Muscle layer of colon (tissue), 2 donors: ENCODE measurements around the gene MAP2K2.

Experiments
- H3K27ac ChIP-seq: one replicate; pipeline ENCODE4 v1.7.0; 2013; ENCODE audit warnings: low read depth, mild to moderate bottlenecking, low read length, moderate library complexity
- H3K27me3 ChIP-seq, 2 donors: one replicate each; pipeline ENCODE4 v1.7.0; 2013; ENCODE audit warnings: low read length in 2 of 2, mild to moderate bottlenecking in 2 of 2; ENCODE audit not compliant: insufficient read depth in 2 of 2, control insufficient read depth in 1 of 2
- H3K36me3 ChIP-seq: one replicate; pipeline ENCODE4 v1.7.0; 2013; ENCODE audit warnings: mild to moderate bottlenecking, low read length; ENCODE audit not compliant: insufficient read depth
- H3K4me1 ChIP-seq: one replicate; pipeline ENCODE4 v1.7.0; 2013; ENCODE audit warnings: mild to moderate bottlenecking, low read length; ENCODE audit not compliant: insufficient read depth
- H3K4me3 ChIP-seq, 2 donors: one replicate each; pipeline ENCODE4 v1.7.0; 2013; ENCODE audit warnings: low read length in 2 of 2, low read depth in 1 of 2, mild to moderate bottlenecking in 1 of 2, moderate library complexity in 1 of 2
- H3K9ac ChIP-seq: one replicate; pipeline ENCODE4 v1.7.0; 2013; ENCODE audit warnings: low read length
- H3K9me3 ChIP-seq: one replicate; pipeline ENCODE4 v1.7.0; 2013; ENCODE audit warnings: mild to moderate bottlenecking, low read length
- donor health status: abdominal sarcoma.
- donor health status: Adenocarcinoma of cecum.

Gene MAP2K2

DNA sequence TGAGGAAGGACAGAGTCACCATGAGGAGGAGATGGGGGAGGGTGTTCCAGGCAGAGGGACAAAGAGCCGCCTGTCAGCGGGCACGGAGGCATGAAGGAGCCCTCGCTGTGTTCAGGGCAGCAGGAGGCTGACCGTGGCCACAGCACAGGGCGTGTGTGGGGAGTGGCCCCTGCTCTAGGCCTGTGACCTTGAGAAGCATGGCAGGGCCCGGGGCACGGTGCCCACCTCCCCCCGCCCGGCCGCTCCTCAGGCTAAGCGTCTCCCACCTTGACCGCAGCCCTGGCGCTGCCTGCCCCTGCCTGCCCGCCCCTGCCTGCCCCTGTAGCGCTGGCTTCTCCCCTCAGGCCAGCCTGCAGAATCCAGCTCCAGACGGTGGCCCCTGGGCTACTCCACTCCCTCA is 11.6 kb downstream of the MAP2K2 start:
- no peak overlapping the region for H3K27ac ChIP-seq
- H3K9ac ChIP-seq: no peak overlapping the region
- no peak overlapping the region for H3K4me3 ChIP-seq
- no peaks in the 10 kb centered on the region for H3K27me3 ChIP-seq
- peaks cover 67% of the 10 kb centered on the region for H3K36me3 ChIP-seq
- H3K4me1 ChIP-seq: no peaks in the 10 kb centered on the region
- no peaks in the 10 kb centered on the region for H3K9me3 ChIP-seq

DNA sequence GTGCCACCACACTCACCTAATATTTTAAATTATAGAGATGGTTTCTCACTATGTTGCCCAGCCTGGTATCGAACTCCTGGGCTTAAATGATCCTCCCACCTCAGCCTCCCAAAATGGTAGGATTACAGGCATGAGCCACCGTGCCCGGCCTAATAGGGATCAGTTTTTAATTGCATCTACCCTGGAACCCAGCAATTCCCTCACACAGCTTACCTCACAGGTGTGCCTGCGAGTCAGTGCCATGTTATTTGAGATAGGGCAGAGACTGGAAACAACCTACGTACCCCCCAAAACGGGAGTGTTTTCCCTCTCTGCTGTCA is 14.3 kb downstream of the MAP2K2 start:
- H3K36me3 ChIP-seq: peaks cover 46% of the 10 kb centered on the region
- no peak overlapping the region for H3K9ac ChIP-seq

GRCh38 chr19:4108767-4109625 is 14.9 kb downstream of the MAP2K2 start:
- Histone ChIP-seq H3K4me1 (no peaks in the 10 kb centered on the region), H3K9ac (no peak overlapping the region), H3K4me3 (no peak overlapping the region), H3K27me3 (no peaks in the 10 kb centered on the region), H3K36me3 (peaks cover 40% of the 10 kb centered on the region), H3K27ac (no peak overlapping the region), H3K9me3 (no peaks in the 10 kb centered on the region)

More for the DNA sequence above, 14.3 kb downstream of the MAP2K2 start:
- H3K4me3 ChIP-seq: no peak overlapping the region
- no peaks in the 10 kb centered on the region for H3K9me3 ChIP-seq
- no peak overlapping the region for H3K27ac ChIP-seq
- H3K4me1 ChIP-seq: no peaks in the 10 kb centered on the region
- H3K27me3 ChIP-seq: no peaks in the 10 kb centered on the region

DNA sequence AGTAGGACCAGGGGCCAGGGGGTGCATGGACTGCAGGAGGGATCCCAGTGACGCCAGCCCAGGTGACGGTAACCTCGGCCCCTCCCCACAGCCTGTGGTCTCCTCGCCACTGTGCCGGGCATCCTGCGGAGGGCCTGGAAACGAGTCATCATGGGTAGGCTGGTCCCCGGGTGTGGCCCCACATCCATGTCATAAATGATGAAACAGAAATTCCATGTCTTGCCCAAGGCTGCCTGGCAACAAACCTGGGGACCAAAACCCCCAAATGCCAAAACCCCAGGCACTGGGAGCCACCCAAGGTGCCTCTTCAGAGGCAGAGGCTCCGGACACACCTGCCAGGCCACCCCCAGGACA is 20.9 kb downstream of the MAP2K2 start:
- no peak overlapping the region for H3K4me3 ChIP-seq
- no peak overlapping the region for H3K27ac ChIP-seq
- no peak overlapping the region for H3K9ac ChIP-seq
- no peaks in the 10 kb centered on the region for H3K9me3 ChIP-seq
- H3K36me3 ChIP-seq: peaks cover 33% of the 10 kb centered on the region
- no peaks in the 10 kb centered on the region for H3K27me3 ChIP-seq
- H3K4me1 ChIP-seq: no peaks in the 10 kb centered on the region

DNA sequence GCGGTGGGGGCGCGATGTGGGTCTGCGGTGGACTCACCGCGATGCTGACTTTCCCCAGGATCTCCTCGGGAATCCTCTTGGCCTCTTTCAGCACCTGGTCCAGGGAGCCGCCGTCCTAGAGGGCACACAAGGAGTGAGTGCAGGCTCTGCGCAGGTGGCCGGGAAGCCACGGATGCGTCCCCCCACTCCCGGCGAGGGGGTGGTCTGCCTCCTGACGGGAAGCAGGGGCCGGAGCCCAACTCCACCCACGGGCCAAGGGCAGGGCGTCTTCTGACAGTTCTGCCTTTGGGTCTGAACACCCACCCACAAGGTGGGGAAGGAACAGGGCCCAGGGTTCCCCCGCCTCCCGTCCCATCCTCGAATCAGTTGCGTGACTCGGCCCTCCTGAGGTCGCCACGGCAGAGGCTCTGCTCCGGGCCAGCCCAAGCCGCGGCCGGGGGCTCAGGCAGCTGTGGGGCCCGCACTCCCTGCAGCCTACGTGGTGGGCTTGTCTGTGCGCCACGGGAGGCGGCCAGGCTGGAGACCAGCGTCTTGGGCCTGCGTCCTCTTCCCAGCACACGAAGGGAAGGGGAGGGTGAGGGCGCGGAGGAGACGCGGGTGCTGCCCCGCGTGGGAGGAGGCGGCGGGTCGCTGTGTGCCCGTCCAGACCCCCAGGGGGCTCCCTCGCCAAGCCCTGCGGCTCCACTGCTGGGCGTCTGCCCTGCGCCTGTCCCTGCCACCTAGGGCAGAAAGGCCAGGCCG is 21.4 kb downstream of the MAP2K2 start:
- Histone ChIP-seq H3K4me1 (no peaks in the 10 kb centered on the region), H3K9me3 (no peaks in the 10 kb centered on the region), H3K27me3 (no peaks in the 10 kb centered on the region), H3K4me3 (no peak overlapping the region), H3K36me3 (peaks cover 30% of the 10 kb centered on the region), H3K27ac (no peak overlapping the region), H3K9ac (no peak overlapping the region)

DNA sequence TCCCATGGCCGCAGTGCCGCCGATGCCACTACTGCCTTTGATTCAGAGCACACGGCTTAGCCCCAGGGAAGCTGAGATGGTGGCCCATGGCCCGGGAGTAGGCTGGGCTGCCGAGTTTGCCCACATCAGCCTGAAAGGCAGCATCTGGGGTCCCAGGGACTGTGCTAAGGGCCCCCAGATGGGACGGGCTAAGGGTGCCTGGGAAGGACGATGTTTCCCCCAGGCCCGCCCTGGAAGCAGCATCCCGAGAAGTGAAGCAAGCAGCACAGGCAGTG is 22.5 kb downstream of the MAP2K2 start:
- no peak overlapping the region for H3K27ac ChIP-seq
- H3K36me3 ChIP-seq: peaks cover 36% of the 10 kb centered on the region
- H3K9ac ChIP-seq: no peak overlapping the region

GRCh38 chr19:4100647-4101495 is 23.1 kb downstream of the MAP2K2 start:
- Histone ChIP-seq H3K4me1 (no peaks in the 10 kb centered on the region), H3K9ac (no peak overlapping the region), H3K4me3 (no peak overlapping the region), H3K36me3 (peaks cover 39% of the 10 kb centered on the region), H3K9me3 (no peaks in the 10 kb centered on the region), H3K27ac (no peak overlapping the region), H3K27me3 (no peaks in the 10 kb centered on the region)

More for the DNA sequence above, 22.5 kb downstream of the MAP2K2 start:
- no peak overlapping the region for H3K4me3 ChIP-seq
- no peaks in the 10 kb centered on the region for H3K9me3 ChIP-seq
- no peaks in the 10 kb centered on the region for H3K27me3 ChIP-seq
- H3K4me1 ChIP-seq: no peaks in the 10 kb centered on the region

DNA sequence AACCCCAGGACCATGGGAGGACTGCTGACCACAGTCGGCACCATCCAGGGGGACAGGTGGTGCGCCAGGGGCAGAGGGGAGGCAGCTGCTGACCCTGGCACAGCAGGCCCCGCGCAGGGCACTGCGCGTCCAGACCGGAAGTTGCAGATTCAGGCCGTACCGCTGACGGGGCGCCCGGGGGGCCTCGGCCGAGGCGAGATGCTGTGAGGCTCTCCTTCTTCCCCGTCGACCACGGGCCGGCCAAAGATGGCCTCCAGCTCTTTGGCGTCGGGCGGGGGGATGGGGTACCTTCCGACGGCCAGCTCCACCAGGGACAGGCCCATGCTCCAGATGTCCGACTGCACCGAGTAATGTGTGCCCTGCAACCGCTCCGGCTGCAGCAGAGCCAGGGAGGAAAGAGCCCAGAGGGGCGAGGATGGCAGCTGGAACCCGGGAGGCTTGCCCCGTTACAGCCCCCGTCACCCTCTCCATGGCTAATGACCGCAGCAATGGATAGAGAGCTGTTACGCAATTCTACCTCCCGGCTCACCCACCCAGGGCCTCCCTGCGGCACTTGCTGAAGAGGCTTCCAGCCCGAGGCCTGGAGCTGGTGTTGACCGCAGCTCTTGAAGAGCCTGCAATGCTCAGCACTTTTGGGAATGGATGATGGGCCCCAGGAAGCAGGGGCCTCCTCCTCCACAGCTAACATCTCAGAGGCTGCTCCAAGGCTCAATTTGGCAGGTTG is 24.7 kb downstream of the MAP2K2 start:
- Histone ChIP-seq H3K4me1 (no peaks in the 10 kb centered on the region), H3K9ac (no peak overlapping the region), H3K27me3 (no peaks in the 10 kb centered on the region), H3K36me3 (peaks cover 44% of the 10 kb centered on the region), H3K27ac (no peak overlapping the region), H3K9me3 (no peaks in the 10 kb centered on the region), H3K4me3 (no peak overlapping the region)

- no peak overlapping the region for H3K27ac ChIP-seq
- H3K9me3 ChIP-seq: no peaks in the 10 kb centered on the region
- no peaks in the 10 kb centered on the region for H3K4me1 ChIP-seq
- no peak overlapping the region for H3K9ac ChIP-seq
- no peak overlapping the region for H3K4me3 ChIP-seq
- no peaks in the 10 kb centered on the region for H3K27me3 ChIP-seq
- H3K36me3 ChIP-seq: peaks cover 49% of the 10 kb centered on the region
These were observed 25.4 kb downstream of the MAP2K2 start for GRCh38 chr19:4098493-4098892.

- Histone ChIP-seq H3K9ac (no peak overlapping the region), H3K4me3 (no peak overlapping the region), H3K4me1 (no peaks in the 10 kb centered on the region), H3K27ac (no peak overlapping the region), H3K36me3 (peaks cover 43% of the 10 kb centered on the region), H3K27me3 (no peaks in the 10 kb centered on the region), H3K9me3 (no peaks in the 10 kb centered on the region)
These were observed 26.4 kb downstream of the MAP2K2 start for GRCh38 chr19:4097501-4097900.
